NOMO-1 treated with DMSO at 0.1 percent for 48 hours (cell line): Measurements from ENCODE around the gene PTK6.
"Not testable (repeated sequence)": the region's sequence is repeated elsewhere in the genome, so short reads cannot be mapped to it uniquely, and the experiment has no call there.

Experiments used
- DNase-seq: peaks from one replicate; lab custom pipeline; 2025; ENCODE audit not compliant: unreplicated experiment; lab: John Stamatoyannopoulos, UW

The PTK6 gene

DNA sequence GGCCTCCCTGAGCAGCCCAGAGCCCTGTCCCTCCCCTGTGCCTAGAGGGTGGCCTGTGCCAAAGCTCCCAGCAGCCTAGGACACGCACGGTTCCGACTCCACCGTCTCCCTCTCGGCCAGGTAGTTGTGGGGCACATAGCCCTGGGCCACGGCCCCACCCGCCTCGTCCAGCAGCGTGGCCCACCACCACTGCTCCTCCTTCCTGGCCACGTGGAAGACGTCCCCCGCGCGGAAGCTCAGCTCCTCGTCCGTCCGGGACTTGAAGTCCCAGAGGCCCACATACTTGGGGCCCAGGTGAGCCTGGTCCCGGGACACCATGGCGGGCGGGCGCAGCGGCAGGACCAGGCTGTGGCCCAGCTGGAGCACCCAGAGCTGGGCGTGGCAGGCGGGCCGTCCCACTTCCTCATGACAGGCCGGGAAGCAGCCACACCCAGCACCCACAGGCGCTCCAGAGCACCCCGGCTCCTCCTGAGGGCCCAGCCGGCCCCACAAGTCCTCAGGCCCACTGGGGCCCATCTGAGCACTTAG, at the start of gene PTK6:
PTK6 (minus strand) TSS at position 380 of the 528 bp plus-strand sequence; CDS start at position 318, 62 bp downstream.
- peak; percentile 37 for DNase-seq

DNA sequence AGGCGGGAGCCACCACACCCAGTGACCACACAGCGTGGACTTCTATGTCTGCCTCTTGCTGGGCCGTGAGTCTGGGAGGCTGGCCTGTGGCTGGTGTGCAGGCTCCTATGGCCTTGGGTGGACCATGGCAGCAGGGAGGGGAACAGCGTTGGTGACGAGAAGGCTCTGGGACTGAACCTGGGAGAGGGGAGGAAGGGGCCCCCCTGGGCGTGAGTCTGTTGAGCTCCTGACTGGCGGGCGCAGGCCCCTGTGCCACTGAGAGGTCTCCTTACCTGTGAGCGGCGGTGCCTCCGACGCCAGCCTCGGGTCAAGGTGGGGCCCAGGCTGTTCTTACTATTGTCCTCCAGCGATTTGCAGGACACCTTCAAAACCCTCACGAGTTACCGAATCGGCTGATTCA, 49.6 kb upstream of the PTK6 start:
- DNase-seq, result no peak

DNA sequence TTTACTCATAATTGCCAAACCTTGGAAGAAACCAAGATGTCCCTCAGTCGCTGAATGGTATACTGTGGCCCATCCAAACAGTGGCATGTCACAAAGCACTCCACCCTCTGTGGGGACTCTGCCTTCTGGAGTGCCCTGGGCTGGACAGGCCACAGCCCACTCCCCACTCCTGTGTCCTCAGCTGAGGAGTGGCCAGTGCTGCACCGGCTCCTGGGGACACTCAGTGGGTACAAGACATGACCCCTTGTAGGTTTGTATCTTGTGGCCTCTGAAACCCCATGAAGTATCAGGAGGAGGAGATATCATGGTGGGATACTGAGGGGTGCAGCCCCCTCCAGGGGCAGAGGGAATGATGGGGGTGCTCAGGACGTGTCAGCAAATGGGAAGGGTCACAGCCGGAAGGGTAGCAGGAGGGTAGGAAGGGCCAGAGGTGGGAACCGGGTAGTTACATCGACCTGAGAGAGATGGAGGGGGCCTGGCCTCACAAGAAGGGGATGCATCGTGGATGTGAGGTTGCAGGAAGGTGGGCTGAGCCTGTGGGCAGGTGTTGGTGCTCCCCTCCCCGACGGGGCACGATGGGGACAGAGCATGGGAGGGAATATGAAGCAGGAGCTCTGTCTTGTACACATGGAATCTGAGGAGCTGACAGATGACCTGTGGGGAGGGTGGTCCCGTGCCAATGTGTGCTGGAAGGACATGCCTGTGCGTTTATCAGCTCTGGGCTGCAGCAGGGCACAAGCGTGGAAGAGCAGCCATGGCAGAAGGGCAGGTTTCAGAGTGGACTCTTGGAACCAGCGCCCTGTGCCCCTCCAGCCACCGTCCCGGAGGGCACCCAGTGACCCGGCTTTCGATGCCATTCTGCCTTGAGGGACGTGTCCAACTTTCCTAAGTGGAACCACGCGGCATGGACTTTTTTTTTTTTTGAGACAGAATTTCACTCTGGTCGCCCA, 48.7 kb upstream of the PTK6 start:
- no peak for DNase-seq

DNA sequence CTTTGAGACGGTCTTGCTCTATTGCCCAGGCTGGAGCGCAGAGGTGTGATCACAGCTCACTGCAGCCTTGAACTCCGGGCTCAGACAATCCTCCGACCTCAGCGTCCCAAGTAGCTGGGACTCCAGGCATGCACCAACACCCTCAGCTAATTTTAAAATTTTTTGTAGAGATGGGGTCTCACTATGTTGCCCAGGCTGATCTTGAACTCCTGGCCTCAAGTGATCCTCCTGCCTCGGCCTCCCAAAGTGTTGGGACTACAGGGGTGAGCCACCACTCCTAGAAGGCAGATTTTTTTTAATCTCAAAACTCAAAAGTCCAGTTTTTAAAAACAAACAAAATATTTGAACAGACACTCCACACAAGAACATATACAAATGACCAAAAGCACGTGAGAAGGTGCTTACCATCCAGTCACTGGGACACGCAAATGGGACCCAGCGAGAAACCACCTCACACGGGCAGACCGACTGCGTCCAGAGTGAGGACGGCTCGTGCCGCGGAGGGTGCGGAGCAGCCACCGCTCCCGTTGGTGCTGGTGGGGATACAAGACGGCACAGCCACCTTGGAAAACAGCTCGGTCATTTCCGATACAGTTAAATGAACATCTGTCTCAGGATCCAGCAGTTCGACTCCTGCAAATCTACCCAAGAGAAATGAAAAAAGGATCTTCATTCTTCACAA, 45.3 kb upstream of the PTK6 start:
- no peak for DNase-seq

DNA sequence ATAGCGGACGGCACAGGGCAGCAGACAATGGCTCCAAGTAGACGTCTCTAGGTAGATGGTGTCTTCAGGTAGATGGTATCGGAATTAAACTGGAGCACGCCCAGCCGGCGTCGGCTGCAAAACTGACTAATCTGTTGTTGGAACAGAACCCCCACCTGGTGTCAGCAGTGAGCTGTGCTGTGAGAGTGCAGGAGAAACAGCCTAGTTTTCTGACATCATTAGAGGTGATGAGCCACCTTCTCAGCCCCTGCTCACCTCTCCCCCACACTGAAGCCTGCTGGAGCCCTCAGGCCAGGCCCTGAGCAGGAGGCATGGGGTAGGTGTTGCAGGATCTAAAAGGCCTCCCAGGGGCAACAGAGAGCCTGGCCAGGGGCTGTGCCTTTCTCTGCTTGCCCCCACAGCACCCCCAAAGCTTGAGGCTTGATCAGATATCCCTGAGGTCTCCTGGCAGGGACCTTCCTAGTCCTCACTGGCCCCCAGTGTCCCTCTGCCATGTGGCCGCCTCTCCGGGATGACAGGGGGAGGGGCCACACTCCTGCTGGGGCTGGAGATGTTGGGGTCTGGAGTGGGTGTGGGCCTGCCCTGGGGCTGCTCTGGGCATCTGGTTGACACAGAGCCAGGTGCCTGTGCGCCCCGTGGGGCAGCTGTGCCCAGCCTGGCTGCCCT, 43.8 kb upstream of the PTK6 start:
- DNase-seq, result peak; percentile 46

DNA sequence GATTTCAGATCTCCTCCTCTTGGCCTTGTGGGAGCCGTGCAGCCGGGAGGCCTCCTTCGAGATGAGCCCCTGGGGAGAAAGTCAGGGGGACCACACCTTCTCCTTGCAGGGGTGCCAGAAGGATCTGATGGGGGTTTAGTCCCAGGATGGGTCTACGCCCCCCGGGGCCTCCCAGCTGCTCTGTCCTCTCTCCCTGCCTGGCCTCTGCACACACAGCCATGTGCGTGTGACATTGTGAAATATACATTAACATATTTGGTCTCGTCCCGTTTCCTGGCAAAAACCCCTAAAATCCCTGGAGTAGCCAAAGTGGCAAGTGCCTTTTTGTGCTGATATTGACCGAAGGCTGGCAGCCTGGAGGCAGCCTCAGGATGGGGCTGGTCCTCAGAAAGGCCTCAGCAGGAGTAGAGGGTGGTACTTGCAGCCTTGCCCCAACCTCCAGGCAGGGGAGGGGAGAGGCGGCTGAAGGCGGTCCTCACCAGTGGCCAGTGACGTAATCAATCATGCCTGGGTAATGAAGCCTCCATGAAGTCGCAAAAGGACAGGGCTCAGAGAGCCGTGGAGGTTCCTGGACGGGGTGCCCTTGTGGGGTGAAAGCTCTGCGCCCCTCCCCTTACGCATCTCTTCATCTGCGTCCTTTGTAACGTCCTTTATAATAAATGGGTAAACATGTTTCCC, 42.0 kb upstream of the PTK6 start:
- DNase-seq, result peak; percentile 30

DNA sequence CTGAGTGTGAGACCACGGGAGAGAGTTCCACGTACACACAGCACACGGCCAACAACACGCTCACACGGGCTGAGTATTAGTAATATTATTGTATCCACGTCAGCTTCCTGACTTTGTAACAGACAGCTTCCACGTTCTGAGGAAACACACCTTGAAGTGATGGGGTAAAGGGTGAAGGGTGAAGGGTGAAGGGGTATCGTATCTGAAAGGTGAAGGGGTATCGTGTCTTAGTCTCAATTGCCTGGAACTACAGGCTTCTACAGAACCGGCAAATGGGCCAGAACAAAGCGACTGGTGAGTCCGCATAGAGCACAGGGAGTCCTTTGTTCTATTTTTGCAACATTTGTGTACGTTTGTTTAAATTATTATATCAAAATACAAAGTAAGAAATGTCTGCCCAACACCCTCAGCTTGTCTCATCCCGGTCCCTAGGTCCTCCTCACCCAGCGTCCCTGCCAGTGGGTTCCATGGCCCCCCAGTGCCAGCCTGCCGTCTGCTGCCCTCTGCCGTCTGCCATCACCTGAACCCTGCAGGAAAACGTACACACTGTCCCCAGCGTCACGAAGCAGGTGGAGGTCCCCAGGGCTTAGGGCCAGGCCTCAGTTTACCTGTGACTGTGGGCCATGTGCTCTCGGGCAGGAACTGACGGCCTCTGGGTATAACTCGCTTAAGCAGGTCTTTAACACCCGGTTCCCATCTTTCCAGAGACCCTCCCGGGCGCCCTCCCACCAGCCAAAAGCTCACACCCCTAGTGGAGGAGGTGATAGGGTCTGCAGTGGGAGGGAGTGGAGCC, 41.2 kb upstream of the PTK6 start:
- DNase-seq, result no peak

DNA sequence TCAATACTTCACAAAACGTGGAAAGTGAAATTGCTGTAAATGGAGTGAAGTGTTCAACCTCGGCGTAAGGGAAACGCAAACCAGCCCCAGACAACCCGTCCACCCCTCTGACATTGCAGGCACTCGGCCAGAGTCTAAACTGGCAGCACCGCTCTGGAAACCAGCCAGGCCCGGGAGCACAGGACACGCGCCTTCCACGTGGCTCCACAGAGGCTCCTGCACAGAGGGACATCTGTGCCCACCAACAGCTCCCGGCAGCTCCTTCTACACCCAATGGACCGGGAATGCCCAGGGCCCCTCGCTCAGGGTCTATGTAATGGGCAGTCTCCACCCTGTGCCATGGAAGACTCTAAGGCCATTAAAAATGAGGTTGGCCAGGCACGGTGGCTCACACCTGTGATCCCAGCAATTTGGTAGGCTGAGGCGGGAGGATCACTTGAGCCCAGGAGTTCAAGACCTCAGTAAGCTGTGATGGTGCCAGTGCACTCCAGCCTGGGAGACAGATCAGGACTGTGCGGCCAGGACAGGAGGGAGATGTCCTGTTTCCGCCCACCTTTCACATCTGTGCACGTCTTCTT, 40.2 kb upstream of the PTK6 start:
- DNase-seq, result no peak

DNA sequence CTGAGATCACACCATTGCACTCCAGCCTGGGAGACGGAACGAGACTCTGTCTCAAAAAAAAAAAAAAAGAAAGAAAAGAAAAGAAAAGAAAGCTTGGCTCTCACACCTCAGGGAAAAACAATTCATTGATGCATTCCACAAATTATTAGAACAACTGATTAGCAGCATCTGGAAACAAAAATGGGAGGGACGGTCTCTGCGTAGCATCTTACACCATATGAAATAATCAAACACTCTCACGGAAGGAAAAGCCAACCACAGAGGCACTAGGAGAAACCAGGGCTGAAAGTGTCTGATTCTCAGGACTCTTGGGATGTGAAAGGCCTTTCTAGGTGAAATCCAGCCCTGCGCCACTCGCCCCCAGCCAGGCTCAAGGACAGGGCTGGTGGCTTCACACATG, 39.1 kb upstream of the PTK6 start:
- no peak for DNase-seq

DNA sequence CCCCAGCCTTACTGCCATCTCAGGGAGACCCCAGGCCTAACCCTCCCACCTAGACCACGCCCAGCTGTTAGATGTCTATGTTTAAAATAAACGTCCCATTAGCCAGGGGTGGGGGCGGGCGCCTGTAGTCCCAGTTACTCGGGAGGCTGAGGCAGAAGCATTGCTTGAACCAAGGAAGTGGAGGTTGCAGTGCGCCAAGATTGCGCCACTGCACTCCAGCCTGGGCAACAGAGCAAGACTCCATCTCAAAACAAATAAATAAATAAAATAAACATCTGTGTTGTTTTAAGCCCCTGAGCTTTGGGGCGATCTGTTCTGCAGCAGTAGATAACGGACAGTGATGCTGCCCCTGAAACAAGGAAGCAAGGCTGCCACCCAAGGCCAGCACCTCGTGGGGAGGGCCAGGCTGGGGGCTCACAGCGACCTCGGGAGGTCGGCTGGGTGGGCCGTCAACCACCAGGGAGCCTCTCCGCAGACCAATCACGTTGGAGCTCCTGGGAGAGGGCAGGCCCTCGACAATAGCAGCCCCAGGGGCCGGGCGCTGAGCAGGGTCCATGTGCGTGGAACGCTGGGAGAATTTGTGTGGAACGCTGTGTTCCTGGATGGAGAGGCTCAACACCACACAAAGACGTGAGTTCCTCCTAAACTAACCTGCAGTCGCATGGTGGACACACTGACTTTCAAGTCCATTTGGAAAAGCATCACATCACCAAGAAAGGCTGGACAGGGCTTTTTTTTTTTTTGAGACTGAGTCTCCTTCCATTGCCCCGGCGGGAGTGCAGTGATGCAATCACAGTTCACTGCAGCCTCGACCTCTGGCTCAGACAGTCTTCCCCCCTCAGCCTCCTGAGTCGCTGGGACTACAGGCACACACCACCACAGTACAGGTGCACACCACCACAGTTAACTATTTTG, 37.9 kb upstream of the PTK6 start:
- DNase-seq, result no peak

DNA sequence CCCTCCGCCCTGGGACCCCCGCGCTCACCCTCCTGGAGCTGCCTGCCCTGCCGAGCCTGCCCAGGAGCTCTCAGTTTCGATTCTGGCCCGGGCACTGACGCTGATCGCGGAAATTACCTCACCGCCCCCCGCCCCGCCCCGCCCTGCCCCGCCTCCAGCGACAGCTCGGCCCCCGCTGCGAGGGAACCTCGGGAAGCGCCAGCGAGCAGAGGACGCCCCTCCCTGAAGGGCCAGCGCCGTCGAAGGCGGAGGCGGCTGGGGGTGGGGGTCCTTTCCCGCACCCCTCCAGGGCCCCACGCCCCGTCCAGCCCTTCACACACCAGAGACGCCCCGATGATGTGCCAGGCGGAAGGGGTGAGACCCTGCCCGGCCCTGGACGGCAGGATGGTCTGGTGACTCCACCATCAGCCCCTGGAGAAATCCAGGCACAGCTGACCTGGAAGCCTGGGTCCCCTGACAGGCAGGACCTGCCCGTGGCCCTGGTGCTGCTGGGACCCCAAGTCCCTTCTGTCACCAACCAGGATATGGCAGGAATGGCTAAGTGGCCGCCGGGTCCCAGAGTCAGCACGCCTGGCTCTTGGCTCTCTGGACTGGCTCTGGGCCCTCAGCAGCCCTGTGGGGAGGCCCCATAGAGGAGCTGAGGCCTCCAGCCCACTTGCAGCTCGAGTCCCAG, 37.1 kb upstream of the PTK6 start, which contains the start of gene HELZ2:
HELZ2 (minus strand) TSS at position 84 of the 673 bp plus-strand sequence. CDS start 1,854 bp downstream, outside the sequence.
- peak; percentile 64 for DNase-seq

DNA sequence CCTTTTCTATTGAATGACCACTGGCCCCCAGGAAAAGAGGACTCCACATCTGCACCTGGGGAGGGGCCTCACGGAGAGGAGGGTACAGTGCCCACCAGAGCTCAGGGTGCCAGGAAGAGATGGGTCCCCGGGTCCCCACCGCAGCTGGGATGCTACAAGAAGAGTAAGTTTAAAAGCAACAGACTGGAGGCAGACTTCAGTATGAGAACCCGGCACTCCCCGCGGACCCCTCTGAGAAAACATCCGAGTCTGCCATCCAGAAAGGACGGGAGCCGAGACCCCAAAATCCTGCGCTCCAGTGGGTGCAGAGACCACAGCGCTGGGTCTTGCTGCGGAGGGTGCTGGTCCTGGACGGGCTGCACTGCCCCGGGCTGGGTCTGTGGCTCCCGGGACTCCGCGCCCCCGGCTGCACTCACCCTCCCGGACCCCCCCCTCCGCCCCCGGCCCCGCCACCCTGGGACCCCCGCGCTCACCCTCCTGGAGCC, 36.5 kb upstream of the PTK6 start:
- no peak for DNase-seq

DNA sequence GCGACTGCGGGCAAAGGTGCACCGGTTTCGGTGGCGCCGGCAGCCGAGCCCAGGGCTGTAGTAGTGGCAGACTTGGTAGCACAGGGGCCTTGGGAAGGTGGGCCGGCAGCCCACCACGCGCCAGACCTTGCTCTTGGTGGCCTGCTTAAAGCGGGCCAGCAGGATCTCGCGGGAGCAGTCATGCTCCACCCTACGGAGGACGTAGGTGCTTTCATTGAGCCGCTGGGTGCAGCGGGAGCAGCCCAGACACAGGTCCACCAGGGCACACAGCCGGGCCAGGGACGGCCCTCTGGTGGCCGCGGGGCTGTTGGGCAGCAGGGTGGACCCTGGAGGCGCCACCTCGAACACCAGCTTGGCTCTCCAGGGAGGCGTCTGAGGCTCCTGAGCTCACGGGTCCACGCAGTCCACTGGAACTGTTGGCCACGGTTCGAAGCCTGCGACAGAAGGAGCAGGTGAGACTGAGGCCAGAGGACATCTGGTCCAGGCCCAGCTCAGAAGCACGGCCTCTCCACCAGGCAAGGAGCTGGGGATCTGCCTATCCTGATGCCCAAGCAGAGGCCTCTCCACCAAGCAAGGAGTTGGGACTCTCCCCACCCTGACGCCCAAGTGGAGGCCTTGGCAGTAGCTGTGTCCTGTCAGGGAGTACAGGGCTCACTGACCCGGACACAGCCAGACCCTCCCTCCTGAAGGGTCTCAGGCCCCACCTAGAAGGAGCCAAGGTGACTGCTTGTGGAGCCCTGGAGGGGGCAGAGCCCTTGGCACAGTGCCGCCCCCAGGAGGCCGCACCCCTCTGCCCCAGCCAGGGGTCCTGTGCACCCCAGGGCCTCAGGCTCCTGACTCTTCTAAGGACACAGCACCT, 35.8 kb upstream of the PTK6 start:
- DNase-seq, result no peak

DNA sequence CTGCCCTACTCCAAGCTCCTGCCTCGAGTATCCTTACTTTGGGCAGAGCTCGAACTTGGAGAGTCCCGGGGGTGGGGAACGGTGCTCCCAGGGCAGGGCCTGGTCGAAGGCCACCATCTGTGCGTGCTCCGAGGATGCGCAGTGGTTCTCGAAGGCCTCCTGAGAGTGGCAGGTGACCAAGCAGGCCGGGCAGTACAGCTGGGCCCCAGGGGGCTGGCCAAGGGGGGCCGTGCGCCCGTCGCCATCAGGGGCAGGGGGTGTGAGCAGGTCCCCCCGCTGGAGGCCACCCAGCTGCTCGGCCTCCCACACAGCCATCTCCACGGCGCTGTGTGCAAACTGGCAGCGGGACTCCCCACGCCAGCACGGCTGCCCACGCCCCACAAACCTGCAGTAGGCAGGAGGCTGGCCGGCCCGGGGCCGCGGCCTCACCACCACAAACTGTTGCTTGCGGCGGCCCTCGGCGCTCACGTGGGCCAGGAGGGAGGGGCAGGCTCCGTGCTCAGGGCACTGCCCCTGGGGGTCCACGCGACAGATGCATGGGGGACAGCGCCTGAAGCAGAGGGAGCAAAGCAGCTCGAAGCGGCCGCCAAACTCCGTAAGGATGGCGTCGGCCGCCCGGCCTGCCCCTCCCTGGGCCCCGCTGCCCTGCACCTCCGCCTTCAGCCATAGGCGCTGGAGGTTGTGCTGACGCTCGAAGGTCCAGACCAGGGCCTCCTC, 35.1 kb upstream of the PTK6 start:
- no peak for DNase-seq

DNA sequence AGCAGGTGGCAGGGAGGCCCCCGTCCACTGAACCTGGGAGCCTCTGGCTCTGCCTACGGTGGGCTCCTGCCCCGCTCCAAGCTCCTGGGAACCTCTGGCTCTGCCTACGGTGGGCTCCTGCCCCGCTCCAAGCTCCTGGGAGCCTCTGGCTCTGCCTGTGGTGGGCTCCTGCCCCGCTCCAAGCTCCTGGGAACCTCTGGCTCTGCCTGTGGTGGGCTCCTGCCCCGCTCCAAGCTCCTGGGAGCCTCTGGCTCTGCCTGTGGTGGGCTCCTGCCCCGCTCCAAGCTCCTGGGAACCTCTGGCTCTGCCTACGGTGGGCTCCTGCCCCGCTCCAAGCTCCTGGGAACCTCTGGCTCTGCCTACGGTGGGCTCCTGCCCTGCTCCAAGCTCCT, 33.9 kb upstream of the PTK6 start:
- DNase-seq, result not testable (repeated sequence)
